Mesendoderm (in vitro differentiated cells): ENCODE results near the gene NEK7.

Experiments used
- DNase-seq: peaks from one replicate; pipeline ENCODE4 v3.0.0; 2013
- H2AK5ac ChIP-seq: 2 replicates; pipeline ENCODE4 v1.6.1; 2013; ENCODE audit warnings: low read length, inconsistent platforms
- H2BK120ac ChIP-seq: 2 replicates; pipeline ENCODE4 v1.6.1; 2013; ENCODE audit warnings: low read depth, mild to moderate bottlenecking, low read length, moderate library complexity, mixed read lengths
- H2BK15ac ChIP-seq: replicated peaks from 2 replicates; pipeline ENCODE4 v1.6.1; 2013; ENCODE audit warnings: low read depth, mild to moderate bottlenecking, moderate library complexity
- H2BK5ac ChIP-seq: 2 replicates; pipeline ENCODE4 v1.6.1; 2013; ENCODE audit warnings: low read length, inconsistent platforms
- H3K18ac ChIP-seq: 2 replicates; pipeline ENCODE4 v1.6.1; 2013; ENCODE audit warnings: mild to moderate bottlenecking, low read length, mixed read lengths
- H3K23ac ChIP-seq: one replicate; pipeline ENCODE4 v1.6.1; 2013; ENCODE audit warnings: low read length
- H3K27ac ChIP-seq: 2 replicates; pipeline ENCODE4 v1.5.1; 2013; ENCODE audit warnings: low read depth, mild to moderate bottlenecking, inconsistent platforms, low read length, moderate library complexity
- H3K27me3 ChIP-seq: 2 replicates; pipeline ENCODE4 v1.6.1; 2013; ENCODE audit warnings: low read length, control low read depth, mild to moderate bottlenecking, inconsistent platforms; ENCODE audit not compliant: insufficient read depth, poor library complexity
- H3K36me3 ChIP-seq: 2 replicates; pipeline ENCODE4 v1.6.1; 2013; ENCODE audit warnings: low read length, inconsistent platforms; ENCODE audit not compliant: control insufficient read depth, insufficient read depth
- H3K4ac ChIP-seq: one replicate; pipeline ENCODE4 v1.6.1; 2013; ENCODE audit warnings: low read depth, mild to moderate bottlenecking, low read length, moderate library complexity
- H3K4me1 ChIP-seq: 2 replicates; pipeline ENCODE4 v1.6.1; 2013; ENCODE audit warnings: low read depth, low read length, inconsistent platforms; ENCODE audit not compliant: control insufficient read depth
- H3K4me2 ChIP-seq: 2 replicates; pipeline ENCODE4 v1.6.1; 2013; ENCODE audit warnings: low read length
- H3K4me3 ChIP-seq: 2 replicates; pipeline ENCODE4 v1.5.1; 2013; ENCODE audit warnings: mild to moderate bottlenecking, low read length
- H3K56ac ChIP-seq: one replicate; pipeline ENCODE4 v1.6.1; 2013; ENCODE audit warnings: low read length
- H3K79me1 ChIP-seq: 2 replicates; pipeline ENCODE4 v1.6.1; 2013; ENCODE audit warnings: low read length, inconsistent platforms
- H3K79me2 ChIP-seq: 2 replicates; pipeline ENCODE4 v1.6.1; 2013; ENCODE audit warnings: mild to moderate bottlenecking, low read length; ENCODE audit not compliant: control insufficient read depth, insufficient read depth
- H3K9ac ChIP-seq: 2 replicates; pipeline ENCODE4 v1.6.1; 2013; ENCODE audit warnings: low read length, inconsistent platforms
- H4K5ac ChIP-seq: one replicate; pipeline ENCODE4 v1.6.1; 2013; ENCODE audit warnings: low read length
- H4K8ac ChIP-seq: one replicate; pipeline ENCODE4 v1.6.1; 2013; ENCODE audit warnings: low read depth, mild to moderate bottlenecking, control low read depth, low read length, moderate library complexity
- WGBS: extraction: QIAGEN DNeasy Blood & Tissue Kit; methylation state at CpG from one replicate; pipeline ENCODE4 v1.1.7; 2013; ENCODE audit warnings: low lambda C conversion rate, missing lambda C conversion rate; ENCODE audit not compliant: insufficient coverage; ENCODE audit errors: extremely low coverage; 5-methylcytosine and 5-hydroxymethylcytosine counted together

The NEK7 gene

DNA sequence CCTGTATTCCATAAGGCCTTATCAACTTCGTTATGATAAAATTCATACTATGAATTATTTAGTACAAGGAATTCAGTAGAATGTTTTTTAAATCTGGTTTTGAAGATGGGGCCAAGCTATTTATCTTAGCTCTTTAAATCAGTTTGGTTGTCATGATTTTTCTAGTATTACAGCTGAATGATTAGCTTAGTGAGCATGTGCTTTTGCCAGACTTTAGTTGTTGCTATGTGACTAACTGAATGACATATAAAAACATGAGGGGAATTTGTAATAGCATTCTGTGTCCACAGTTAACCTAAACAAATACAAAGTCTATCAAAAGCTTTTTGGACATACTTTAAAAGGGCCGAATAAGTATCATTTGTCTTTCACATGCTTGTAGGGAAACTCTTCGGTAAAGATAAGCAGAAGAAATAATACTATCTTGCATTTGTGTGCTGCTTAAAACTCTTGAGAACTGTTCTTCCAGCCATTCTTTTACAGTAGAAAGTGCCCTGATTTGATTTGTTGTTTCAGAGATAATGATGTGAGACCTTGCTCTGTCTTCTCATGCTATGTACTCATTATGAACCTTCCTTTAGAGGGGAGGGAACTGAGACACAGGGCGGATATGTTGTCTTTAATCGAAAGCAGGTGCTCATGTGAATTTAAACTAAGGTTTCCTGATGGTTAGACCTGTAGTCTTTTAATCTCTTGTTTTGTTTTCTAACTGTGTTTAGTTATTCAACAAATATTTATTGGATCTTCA lies 18.8 kb downstream of the NEK7 start:
- WGBS = no CpG with 5 or more reads among the region's 5 CpGs
- no peak overlapping the region for H2AK5ac ChIP-seq
- H3K27me3 ChIP-seq = no peaks in the 10 kb centered on the region
- no peak overlapping the region for H2BK5ac ChIP-seq
- H3K79me1 ChIP-seq = peaks cover 7% of the 10 kb centered on the region
- no peak overlapping the region for H3K18ac ChIP-seq
- no peak overlapping the region for H3K56ac ChIP-seq
- no peak overlapping the region for H3K4ac ChIP-seq
- no peak overlapping the region for H3K4me2 ChIP-seq
- H4K5ac ChIP-seq = no peak overlapping the region
- no peak overlapping the region for H3K4me3 ChIP-seq
- no peak overlapping the region for H4K8ac ChIP-seq
- no peak overlapping the region for H3K27ac ChIP-seq
- H3K9ac ChIP-seq = no peak overlapping the region
- DNase-seq = no peak
- no peak overlapping the region for H2BK15ac ChIP-seq
- no peaks in the 10 kb centered on the region for H3K36me3 ChIP-seq
- peaks cover 3% of the 10 kb centered on the region for H3K4me1 ChIP-seq
- H3K23ac ChIP-seq = no peak overlapping the region
- no peak overlapping the region for H2BK120ac ChIP-seq
- peaks cover 18% of the 10 kb centered on the region for H3K79me2 ChIP-seq

DNA sequence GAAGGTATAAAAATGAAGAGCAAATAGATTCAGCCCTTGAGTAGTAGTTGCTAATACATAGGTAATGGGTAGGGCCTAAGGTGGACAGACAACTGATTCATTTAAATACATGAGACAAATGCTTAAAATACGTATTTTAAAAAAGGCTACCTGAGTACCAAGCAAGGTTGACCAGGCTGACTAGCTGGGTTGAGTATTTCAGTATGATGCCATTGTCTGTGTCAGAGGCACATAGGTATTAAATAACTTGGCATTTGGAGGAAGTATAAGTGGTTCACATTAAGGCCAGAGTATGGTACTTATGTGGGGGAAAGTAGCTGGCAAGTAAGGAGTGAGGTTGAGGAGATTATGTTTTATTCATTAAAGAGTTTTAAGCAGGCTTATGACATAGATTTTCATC lies 19.4 kb downstream of the NEK7 start:
- no CpG with 5 or more reads among the region's 1 CpG for WGBS
- H2BK5ac ChIP-seq = no peak overlapping the region
- peaks cover 7% of the 10 kb centered on the region for H3K79me1 ChIP-seq
- no peak overlapping the region for H3K9ac ChIP-seq
- no peak overlapping the region for H3K4me3 ChIP-seq
- no peak overlapping the region for H2BK120ac ChIP-seq
- no peak overlapping the region for H4K5ac ChIP-seq
- no peak overlapping the region for H3K23ac ChIP-seq
- no peak overlapping the region for H3K4ac ChIP-seq
- no peak overlapping the region for H2BK15ac ChIP-seq
- peaks cover 18% of the 10 kb centered on the region for H3K79me2 ChIP-seq
- no peak for DNase-seq
- H3K36me3 ChIP-seq = no peaks in the 10 kb centered on the region
- H3K56ac ChIP-seq = no peak overlapping the region
- H3K18ac ChIP-seq = no peak overlapping the region
- peaks cover 3% of the 10 kb centered on the region for H3K4me1 ChIP-seq
- H3K4me2 ChIP-seq = no peak overlapping the region
- no peak overlapping the region for H3K27ac ChIP-seq
- no peaks in the 10 kb centered on the region for H3K27me3 ChIP-seq
- H4K8ac ChIP-seq = no peak overlapping the region
- H2AK5ac ChIP-seq = no peak overlapping the region

DNA sequence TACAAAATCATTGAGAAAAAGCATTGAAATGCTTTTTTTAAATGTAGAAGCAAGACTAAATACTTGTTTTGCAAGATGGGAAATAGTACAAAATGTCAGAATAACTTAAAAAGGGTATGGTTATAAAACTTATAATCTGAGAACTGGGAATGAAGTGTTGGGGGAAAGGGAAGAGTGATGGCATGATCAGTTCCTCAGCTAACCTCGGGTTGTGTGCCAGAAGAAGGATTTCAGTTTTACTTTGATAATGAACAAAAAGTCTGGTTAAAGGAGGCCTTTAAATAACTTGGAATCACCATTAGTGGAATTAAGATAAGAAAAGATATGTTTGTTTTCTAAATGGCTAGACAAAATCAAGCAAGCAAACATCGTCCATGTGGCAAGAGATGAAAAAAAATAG lies 20.7 kb downstream of the NEK7 start:
- H3K36me3 ChIP-seq = no peaks in the 10 kb centered on the region
- H3K79me1 ChIP-seq = peaks cover 5% of the 10 kb centered on the region
- H3K18ac ChIP-seq = no peak overlapping the region
- no peak overlapping the region for H3K23ac ChIP-seq
- H3K27ac ChIP-seq = no peak overlapping the region
- no peak overlapping the region for H2AK5ac ChIP-seq
- no peak overlapping the region for H2BK120ac ChIP-seq
- no peak overlapping the region for H3K4me2 ChIP-seq
- no peak overlapping the region for H3K56ac ChIP-seq
- no peak overlapping the region for H2BK15ac ChIP-seq
- H3K4ac ChIP-seq = no peak overlapping the region
- H3K79me2 ChIP-seq = peaks cover 15% of the 10 kb centered on the region
- H4K5ac ChIP-seq = no peak overlapping the region
- no peak overlapping the region for H3K9ac ChIP-seq
- no peak overlapping the region for H2BK5ac ChIP-seq
- WGBS = no CpG with 5 or more reads among the region's 2 CpGs
- H3K27me3 ChIP-seq = no peaks in the 10 kb centered on the region
- DNase-seq = no peak
- peaks cover 3% of the 10 kb centered on the region for H3K4me1 ChIP-seq
- H3K4me3 ChIP-seq = no peak overlapping the region
- H4K8ac ChIP-seq = no peak overlapping the region

DNA sequence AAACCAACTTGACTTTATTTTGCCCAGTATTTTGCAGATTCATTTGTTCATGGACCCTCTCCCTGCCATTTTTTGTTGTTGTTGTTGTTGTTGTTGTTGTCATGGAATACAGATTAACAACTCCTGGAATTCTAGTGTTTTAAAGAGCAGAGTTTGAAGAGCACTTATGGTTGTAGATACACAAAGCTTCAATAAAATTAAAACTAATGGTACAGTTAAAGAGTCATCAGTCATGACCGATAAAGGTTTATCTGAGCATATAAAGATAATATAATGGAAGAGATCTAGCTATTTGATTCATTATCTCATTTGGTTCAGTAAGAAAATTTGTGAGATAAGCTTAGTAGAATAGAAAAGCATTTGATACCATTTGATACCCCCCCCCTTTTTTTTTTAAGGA lies 21.8 kb downstream of the NEK7 start:
- H3K27ac ChIP-seq = no peak overlapping the region
- peaks cover 3% of the 10 kb centered on the region for H3K4me1 ChIP-seq
- no peak overlapping the region for H3K18ac ChIP-seq
- no peak overlapping the region for H2BK5ac ChIP-seq
- WGBS = no CpG with 5 or more reads among the region's 1 CpG
- no peak overlapping the region for H2AK5ac ChIP-seq
- H2BK15ac ChIP-seq = no peak overlapping the region
- no peak overlapping the region for H4K5ac ChIP-seq
- H3K79me2 ChIP-seq = peaks cover 12% of the 10 kb centered on the region
- no peaks in the 10 kb centered on the region for H3K36me3 ChIP-seq
- no peak overlapping the region for H2BK120ac ChIP-seq
- no peaks in the 10 kb centered on the region for H3K27me3 ChIP-seq
- H3K79me1 ChIP-seq = peaks cover 2% of the 10 kb centered on the region
- H3K9ac ChIP-seq = no peak overlapping the region
- no peak overlapping the region for H4K8ac ChIP-seq
- no peak overlapping the region for H3K56ac ChIP-seq
- H3K4ac ChIP-seq = no peak overlapping the region
- no peak overlapping the region for H3K4me2 ChIP-seq
- no peak overlapping the region for H3K23ac ChIP-seq
- no peak overlapping the region for H3K4me3 ChIP-seq
- DNase-seq = no peak

DNA sequence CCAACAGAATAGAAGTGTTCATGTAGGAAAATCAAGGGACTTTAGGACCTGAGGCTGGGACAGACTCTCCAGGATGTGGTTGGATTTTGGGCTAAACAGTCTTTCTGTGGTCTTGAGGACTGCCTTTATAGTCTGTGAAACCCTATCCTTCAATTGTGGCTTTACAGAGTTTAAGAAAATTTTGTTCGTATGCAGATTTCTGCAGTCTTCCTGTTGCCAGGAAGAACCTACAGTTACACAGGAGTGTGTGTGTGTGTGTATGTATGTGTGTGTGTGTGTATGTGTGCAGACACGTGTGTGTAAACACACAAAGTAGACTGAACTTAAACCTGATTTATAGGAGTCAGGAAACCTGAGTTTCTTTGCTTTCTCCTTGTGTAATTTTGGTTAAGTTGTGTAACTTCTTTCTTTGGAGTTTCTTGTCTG lies 22.8 kb downstream of the NEK7 start:
- H4K5ac ChIP-seq = no peak overlapping the region
- no peak for DNase-seq
- H3K4ac ChIP-seq = no peak overlapping the region
- H2BK5ac ChIP-seq = no peak overlapping the region
- H3K79me2 ChIP-seq = peaks cover 13% of the 10 kb centered on the region
- no peak overlapping the region for H3K4me2 ChIP-seq
- no CpG with 5 or more reads among the region's 2 CpGs for WGBS
- peaks cover 3% of the 10 kb centered on the region for H3K4me1 ChIP-seq
- no peaks in the 10 kb centered on the region for H3K36me3 ChIP-seq
- H2BK15ac ChIP-seq = no peak overlapping the region
- H3K27me3 ChIP-seq = no peaks in the 10 kb centered on the region
- H3K9ac ChIP-seq = no peak overlapping the region
- H3K18ac ChIP-seq = no peak overlapping the region
- no peak overlapping the region for H2BK120ac ChIP-seq
- no peak overlapping the region for H2AK5ac ChIP-seq
- H3K27ac ChIP-seq = no peak overlapping the region
- peak overlapping the region; percentile 18 for H3K56ac ChIP-seq
- peaks cover 2% of the 10 kb centered on the region for H3K79me1 ChIP-seq
- H3K23ac ChIP-seq = no peak overlapping the region
- no peak overlapping the region for H4K8ac ChIP-seq
- no peak overlapping the region for H3K4me3 ChIP-seq

DNA sequence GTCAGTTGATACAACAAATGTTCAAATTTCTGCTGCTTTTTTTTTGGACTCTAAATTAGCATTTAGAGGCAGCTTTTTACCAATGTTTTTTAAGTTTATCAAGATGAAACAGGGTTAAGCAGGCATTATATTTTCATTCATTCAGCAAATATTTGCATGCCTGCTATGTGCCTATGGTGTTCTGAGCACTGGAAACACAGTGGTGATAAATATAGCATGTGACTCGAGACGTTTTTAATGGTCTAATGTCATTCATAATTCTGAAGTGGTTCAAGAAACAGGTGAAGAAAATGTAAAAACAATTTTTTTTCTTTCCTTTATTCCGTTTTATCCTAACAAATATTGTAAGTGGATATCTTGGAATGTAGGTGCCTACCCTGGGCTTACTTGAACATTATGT lies 26.8 kb downstream of the NEK7 start:
- Histone ChIP-seq H2BK15ac (no peak overlapping the region), H3K23ac (no peak overlapping the region)
- no CpG with 5 or more reads among the region's 3 CpGs for WGBS

More for the DNA sequence above, 26.8 kb downstream of the NEK7 start:
- no peak overlapping the region for H3K9ac ChIP-seq
- no peaks in the 10 kb centered on the region for H3K36me3 ChIP-seq
- H2AK5ac ChIP-seq = no peak overlapping the region
- H3K4me1 ChIP-seq = peaks cover 11% of the 10 kb centered on the region
- no peak overlapping the region for H3K4me3 ChIP-seq
- no peak overlapping the region for H3K56ac ChIP-seq
- DNase-seq = no peak
- H3K18ac ChIP-seq = no peak overlapping the region
- no peak overlapping the region for H4K5ac ChIP-seq
- no peak overlapping the region for H2BK5ac ChIP-seq
- no peak overlapping the region for H3K4me2 ChIP-seq
- no peak overlapping the region for H3K27ac ChIP-seq
- H3K79me1 ChIP-seq = peaks cover 7% of the 10 kb centered on the region
- no peak overlapping the region for H4K8ac ChIP-seq
- H3K4ac ChIP-seq = no peak overlapping the region
- H3K27me3 ChIP-seq = no peaks in the 10 kb centered on the region
- H3K79me2 ChIP-seq = peaks cover 14% of the 10 kb centered on the region
- no peak overlapping the region for H2BK120ac ChIP-seq
